ENCODE measurements around the gene KLK3.

Gene KLK3

DNA sequence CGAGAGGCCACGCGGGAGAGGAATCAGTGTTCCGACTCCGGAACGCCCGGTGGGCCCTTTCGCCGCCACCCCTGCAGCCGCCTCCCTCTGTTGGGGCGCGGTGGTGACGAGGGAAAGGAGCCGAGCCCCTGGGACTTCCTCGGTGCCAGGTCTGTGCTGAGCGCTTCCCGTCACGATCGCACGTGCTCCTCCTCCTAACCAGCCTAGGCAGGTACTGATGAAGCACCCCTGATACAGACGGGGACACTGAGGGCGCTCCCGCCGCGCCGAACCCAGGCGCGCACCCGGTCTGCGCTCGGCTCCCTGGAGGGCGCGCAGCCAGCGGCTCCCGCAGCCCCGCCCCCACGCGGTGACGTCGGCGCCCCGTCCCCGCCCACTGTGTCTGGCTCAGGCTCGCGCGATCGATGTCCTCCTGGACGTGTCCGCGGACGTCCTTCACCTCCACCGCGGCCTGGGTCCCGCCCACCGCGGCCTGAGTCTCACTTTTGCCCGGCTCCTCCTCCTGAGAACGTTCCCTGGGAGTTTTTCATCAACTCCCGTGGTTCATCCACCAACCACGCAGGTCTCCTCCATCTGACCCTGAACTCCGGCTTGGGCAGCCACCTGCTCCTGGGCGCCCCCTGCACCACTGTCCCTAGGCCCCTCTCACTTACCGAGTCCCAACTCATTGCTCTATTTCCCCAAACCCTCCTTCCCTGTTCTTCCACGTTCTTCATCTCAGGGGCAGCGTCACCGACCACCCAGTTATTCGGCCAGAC is 18.8 kb upstream of the KLK3 start:
- H3K4me3 ChIP-seq (ENCODE audit: control insufficient read depth, low read depth, low read length) = peak overlapping the region; percentile 48
- peak; percentile 37 for DNase-seq (ENCODE audit: low read depth)
- TF ChIP-seq, protein P1, sequence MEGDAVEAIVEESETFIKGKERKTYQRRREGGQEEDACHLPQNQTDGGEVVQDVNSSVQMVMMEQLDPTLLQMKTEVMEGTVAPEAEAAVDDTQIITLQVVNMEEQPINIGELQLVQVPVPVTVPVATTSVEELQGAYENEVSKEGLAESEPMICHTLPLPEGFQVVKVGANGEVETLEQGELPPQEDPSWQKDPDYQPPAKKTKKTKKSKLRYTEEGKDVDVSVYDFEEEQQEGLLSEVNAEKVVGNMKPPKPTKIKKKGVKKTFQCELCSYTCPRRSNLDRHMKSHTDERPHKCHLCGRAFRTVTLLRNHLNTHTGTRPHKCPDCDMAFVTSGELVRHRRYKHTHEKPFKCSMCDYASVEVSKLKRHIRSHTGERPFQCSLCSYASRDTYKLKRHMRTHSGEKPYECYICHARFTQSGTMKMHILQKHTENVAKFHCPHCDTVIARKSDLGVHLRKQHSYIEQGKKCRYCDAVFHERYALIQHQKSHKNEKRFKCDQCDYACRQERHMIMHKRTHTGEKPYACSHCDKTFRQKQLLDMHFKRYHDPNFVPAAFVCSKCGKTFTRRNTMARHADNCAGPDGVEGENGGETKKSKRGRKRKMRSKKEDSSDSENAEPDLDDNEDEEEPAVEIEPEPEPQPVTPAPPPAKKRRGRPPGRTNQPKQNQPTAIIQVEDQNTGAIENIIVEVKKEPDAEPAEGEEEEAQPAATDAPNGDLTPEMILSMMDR (conservative IDR thresholded peaks at IDR 0.05; ENCODE audit: control insufficient read depth, insufficient read depth, low read depth, low read length) = no peak

GRCh38 chr19:50836543-50837195 is 18.0 kb upstream of the KLK3 start:
- TF ChIP-seq, protein P1 (conservative IDR thresholded peaks at IDR 0.05; ENCODE audit: control insufficient read depth, insufficient read depth, low read depth, low read length) = no peak
- no peak for DNase-seq (ENCODE audit: low read depth)
- no peak overlapping the region for H3K4me3 ChIP-seq (ENCODE audit: control insufficient read depth, low read depth, low read length)

GRCh38 chr19:50837300-50837699 is 17.4 kb upstream of the KLK3 start:
- no peak overlapping the region for H3K4me3 ChIP-seq (ENCODE audit: control insufficient read depth, low read depth, low read length)
- TF ChIP-seq, protein P1 (conservative IDR thresholded peaks at IDR 0.05; ENCODE audit: control insufficient read depth, insufficient read depth, low read depth, low read length) = no peak
- no peak for DNase-seq (ENCODE audit: low read depth)

DNA sequence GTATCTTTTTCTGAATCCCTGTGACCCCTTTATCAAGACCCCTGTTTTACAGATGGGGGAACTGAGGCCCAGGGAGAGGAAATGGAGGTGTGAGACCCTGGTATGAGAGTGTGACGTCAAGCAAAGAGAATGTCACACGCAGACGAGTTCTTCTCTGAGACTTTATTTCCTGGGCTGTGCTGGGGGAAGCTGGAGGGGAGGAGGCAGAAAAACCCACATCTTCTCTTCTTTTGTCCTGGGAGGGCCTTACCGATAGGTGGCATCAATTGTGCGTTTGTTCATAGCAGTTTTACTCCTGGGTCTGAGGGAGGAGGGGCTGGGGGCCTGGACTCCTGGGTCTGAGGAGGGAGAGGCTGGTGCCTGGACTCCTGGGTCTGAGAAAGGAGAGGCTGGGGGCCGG is 16.5 kb upstream of the KLK3 start:
- no peak for DNase-seq (ENCODE audit: low read depth)
- TF ChIP-seq, protein P1 (conservative IDR thresholded peaks at IDR 0.05; ENCODE audit: control insufficient read depth, insufficient read depth, low read depth, low read length) = peak; percentile 18
- H3K4me3 ChIP-seq (ENCODE audit: control insufficient read depth, low read depth, low read length) = no peak overlapping the region

DNA sequence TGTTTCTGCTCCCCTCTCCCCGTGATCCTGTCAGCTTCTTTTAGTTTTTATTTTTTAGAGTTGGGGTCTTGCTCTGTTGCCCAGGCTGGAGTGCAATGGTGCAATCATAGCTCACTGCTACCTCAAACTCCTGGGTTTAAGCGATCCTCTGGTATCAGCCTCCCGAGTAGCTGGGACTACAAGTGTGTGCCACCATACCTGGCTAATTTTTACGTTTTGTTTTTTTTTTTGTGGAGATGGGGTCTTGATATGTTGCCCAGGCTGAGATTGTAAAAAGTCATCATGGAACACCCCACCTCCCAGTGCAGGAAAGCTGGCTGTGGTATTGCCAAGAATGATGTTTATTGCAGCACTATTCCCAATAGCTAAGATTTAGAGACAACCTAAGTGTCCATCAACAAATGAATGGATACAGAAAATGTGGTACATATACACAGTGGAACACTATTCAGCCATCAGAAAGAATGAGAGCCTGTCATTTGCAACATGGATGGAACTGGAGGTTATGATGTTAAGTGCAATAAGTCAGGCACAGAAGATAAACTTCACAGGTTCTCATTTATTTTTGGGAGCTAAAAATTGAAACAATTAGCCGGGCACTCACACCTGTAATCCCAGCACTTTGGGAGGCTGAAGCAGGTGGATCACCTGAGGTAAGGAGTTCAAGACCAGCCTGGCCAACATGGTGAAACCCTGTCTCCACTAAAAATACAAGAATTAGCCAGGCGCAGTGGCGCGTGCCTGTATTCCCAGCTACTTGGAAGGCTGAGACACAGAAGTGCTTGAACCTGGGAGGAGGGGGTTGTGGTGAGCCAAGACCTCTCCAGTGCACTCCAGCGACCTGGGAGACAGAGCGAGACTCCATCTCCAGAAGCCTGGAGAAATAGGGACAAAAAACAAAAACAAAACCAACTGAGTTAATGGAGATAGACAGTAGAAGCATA is 14.7 kb upstream of the KLK3 start:
- DNase-seq (ENCODE audit: low read depth) = no peak
- H3K4me3 ChIP-seq (ENCODE audit: control insufficient read depth, low read depth, low read length) = no peak overlapping the region
- TF ChIP-seq, protein P1 (conservative IDR thresholded peaks at IDR 0.05; ENCODE audit: control insufficient read depth, insufficient read depth, low read depth, low read length) = no peak

GRCh38 chr19:50842130-50842529 is 12.6 kb upstream of the KLK3 start:
- TF ChIP-seq, protein P1 (conservative IDR thresholded peaks at IDR 0.05; ENCODE audit: control insufficient read depth, insufficient read depth, low read depth, low read length) = no peak
- no peak overlapping the region for H3K4me3 ChIP-seq (ENCODE audit: control insufficient read depth, low read depth, low read length)
- DNase-seq (ENCODE audit: low read depth) = no peak
